EH (cell line): ENCODE results near the gene OAS3.
"Not testable (repeated sequence)": the region's sequence is repeated elsewhere in the genome, so short reads cannot be mapped to it uniquely, and the experiment has no call there.

Experiments
- DNase-seq: peaks from one replicate; pipeline ENCODE4 v3.0.0-alpha.2; 2015; ENCODE audit warnings: low read depth

The OAS3 gene

DNA sequence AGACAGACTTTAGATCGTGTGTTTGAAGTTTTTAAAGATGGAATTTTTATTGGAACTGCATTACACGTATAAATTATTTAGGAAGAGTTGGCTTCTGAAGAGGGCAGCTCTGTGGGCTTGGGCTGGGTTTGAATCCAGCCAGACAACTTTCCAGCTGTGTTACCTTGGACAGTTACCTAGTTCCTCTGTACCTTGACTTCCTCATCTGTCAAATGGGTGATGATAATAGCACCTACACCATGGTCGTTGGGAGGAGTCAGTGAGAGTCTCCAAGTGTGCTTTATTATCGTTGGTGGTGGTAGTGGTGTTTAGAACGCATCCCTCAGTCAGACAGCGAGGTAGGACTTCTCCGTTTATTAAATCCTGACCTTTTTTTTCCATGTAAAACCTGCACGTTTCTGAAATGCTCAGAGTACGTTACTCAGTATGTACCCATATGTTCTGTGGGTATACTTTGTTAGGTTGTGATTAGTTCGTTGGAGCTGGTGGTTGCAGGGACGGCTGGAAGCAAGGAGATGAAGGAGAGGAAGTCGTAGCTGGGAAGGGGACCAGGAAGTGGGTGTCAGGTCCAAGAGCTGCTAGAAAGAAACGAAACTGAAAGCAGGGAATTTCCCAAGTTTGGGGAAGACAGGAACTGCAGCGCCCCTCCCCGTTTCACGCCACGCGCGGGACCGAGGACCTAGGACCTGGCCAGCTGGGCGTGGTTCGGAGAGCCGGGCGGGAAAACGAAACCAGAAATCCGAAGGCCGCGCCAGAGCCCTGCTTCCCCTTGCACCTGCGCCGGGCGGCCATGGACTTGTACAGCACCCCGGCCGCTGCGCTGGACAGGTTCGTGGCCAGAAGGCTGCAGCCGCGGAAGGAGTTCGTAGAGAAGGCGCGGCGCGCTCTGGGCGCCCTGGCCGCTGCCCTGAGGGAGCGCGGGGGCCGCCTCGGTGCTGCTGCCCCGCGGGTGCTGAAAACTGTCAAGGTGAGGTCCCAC lies at the start of gene OAS3:
Gene OAS3, plus strand, starts transcription at position 734 of the 979 bp plus-strand sequence. Its CDS starts 57 bp downstream, at position 791.
- DNase-seq, result peak; percentile 81

DNA sequence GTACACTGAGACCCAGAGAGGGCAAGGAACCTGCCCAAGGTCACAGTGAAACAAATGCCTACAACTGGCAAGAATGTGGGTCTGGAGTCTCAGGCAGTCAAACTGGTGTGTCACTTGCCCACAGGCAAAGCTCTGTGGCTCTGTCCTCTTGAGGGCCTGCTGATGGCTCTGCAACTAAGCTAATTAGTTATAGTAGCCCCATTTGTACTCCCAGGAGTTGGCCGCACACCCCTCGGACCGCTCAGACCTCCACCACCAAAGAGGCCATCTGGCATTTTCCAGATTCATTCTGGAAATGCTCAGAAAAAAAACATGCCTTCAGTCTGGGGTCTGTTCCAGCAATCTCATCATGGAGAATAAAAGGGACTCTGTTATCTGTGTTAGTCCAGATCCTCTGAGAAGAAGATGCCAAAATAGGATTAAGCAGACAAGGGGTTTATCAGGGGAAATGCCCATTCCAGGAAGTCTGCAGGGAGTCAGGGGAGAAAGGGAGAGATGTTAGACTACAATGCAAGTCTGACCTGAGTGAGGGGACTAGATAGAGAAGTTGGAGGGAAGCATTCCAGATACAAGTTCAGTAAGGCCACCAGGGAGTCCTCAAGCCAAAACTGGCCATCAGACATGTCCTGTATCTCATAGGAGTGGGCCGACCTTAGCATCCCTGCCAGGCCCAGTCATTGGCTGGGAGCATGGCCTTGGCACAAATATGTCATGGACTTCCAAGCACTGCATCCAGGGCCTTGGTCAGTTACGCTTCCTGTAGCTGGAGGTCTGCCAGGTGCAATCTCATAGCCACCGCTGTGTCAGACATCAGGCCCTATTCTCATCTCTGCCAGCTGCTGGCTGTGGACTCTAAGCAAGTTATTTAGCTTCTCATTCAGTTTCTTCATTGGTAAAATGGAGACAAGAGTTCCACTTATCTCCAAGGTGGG lies 46.9 kb upstream of the OAS3 start:
- no peak for DNase-seq

GRCh38 chr12:112892856-112893255 lies 45.4 kb upstream of the OAS3 start:
- DNase-seq, result no peak

DNA sequence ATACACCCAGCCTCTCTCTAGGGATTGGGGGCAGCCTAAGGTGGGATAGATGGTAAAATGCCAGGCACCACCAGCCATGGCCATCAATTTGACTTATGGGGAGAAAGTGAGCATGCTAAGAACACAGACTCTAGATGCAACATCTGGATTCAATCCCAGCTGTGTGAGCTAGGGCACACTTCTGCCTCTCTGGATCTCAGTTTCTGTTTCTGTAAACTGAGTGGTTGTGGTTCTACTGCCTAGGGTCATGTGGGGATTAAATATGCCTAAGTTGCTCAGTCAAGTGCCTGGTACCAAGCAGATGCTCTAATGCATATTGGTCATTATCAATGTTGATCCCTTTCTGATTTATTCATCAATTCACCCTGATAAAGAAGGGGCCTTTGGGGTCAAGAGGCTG lies 44.1 kb upstream of the OAS3 start:
- no peak for DNase-seq

- no peak for DNase-seq
Observed at GRCh38 chr12:112898380-112898779, 39.9 kb upstream of the OAS3 start.

GRCh38 chr12:112900298-112901145 lies 37.8 kb upstream of the OAS3 start:
- DNase-seq, result peak; percentile 35

DNA sequence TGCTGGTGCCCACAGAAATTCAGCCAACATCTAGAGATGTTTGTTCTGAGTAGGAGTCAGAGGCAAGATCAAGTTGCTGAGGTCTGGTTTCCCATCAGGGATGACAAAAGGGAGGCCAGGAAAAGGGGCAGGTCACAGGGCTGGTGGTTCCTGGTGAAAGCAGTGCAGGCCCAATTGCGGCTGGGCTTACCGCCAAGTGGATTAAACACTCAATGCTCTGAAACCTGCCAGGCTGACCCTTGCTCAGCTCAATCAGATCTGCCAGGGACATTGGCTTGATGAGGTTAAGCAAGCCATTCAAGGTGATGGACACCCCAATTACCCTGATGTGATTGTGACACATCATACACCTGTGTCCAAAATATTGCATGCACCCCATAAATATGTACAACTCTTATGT lies 37.0 kb upstream of the OAS3 start:
- no peak for DNase-seq

DNA sequence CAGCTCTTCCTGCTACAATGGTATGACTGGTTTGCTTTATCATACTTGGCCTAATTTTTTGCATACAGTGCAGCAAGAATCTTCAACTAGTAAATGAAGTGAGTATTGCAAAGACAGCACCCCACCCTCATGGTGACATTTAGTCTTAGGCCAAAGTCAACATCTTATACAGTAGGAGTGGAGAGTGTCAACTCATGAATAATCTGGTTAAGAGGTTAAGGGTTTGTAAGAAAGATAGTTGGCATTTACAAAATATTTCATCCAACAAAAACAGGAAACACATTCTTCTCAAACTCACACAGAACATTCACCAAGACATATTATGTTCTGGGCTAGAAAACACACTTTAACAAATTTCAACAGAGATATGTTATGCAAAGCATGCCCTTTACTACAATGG lies 33.7 kb upstream of the OAS3 start:
- peak; percentile 69 for DNase-seq

DNA sequence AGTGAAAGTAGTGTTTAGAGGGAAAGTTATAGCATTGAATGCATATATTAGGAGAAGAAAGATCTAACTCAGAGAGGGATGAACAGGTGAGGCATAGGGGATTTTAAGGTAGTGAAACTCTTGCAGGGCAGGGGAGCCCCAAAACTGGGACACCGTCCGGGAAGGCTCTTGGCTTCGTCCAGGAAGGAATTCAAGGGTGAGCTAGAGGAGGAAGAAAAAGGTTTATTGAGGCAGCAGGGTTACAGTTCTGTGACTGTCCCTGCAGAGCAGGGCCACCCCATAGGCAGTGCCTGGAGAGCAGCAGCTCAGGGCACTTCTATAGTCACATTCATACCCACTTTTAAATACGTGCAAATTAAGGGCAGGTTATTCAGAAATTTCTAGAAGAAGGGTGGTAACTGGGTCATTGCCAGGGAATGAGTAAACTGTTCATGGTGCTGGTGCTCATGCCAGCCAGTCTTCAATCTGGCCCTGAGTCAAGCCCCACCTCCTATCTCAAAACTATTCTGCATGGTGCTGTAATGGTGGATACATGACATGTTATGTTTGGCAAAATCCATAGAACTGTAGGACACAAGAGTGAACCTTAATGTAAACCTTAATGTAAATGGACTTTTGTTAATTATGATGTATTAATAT lies 32.7 kb upstream of the OAS3 start:
- DNase-seq, result no peak

- peak; percentile 34 for DNase-seq
Observed at GRCh38 chr12:112906712-112907414, 31.4 kb upstream of the OAS3 start, which contains the start of gene OAS1. Gene OAS1, plus strand, starts transcription at chr12:112906962. Its CDS starts 78 bp downstream, at chr12:112907040.

DNA sequence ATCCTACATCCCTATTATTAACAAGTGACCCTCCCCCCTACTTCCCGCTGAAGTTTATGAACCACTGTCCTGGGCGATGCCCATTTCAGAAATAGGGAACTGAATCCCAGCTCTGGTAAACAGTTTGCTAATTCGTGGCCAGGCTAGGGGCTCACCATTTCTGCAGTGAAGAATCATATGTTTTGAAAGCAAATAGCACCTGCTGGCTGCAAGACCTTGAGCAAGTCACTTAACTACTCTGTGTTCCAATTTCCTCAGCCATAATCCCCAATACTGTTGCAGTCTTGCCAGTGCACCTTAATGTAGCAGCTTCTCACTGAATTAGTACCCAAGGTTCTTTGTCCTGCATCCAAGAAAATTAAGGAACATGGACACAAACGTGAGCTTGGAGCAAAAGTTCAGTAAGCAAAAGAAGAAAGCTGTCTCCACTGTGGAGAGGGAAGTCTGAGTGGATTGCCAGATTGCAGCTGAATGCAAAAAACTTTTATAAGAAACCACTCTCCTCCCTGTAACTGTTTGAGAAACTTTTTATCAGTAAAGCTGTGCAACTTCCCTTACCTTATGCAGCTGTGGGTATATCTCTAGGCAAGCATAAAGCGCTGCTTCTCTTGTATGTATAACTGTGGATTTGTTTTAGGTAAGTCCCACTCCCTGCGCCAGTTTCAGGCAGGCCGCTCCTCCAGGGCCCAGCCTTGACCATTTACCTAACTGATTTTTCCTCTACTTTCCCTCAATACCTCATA lies 30.7 kb upstream of the OAS3 start:
- no peak for DNase-seq

- no peak for DNase-seq
Observed at GRCh38 chr12:112908548-112908947, 29.7 kb upstream of the OAS3 start.

- no peak for DNase-seq
Observed at GRCh38 chr12:112909693-112910092, 28.6 kb upstream of the OAS3 start.

- no peak for DNase-seq
Observed at GRCh38 chr12:112913038-112913688, 25.1 kb upstream of the OAS3 start.

- not testable (repeated sequence) for DNase-seq
Observed at GRCh38 chr12:112913888-112914287, 24.4 kb upstream of the OAS3 start.

GRCh38 chr12:112916270-112916669 lies 22.0 kb upstream of the OAS3 start:
- DNase-seq, result peak; percentile 39

GRCh38 chr12:112919121-112919520 lies 19.2 kb upstream of the OAS3 start:
- no peak for DNase-seq

GRCh38 chr12:112924986-112925385 lies 13.3 kb upstream of the OAS3 start:
- no peak for DNase-seq

- DNase-seq, result not testable (repeated sequence)
Observed at GRCh38 chr12:112926416-112927033, 11.7 kb upstream of the OAS3 start.
